Psoas muscle (tissue), 8 donors: ENCODE data around the gene GRPEL2. TPM values are rescaled to one million over a fixed set of nuclear protein-coding genes. Genes with fewer than 3 reads are reported as not detected.
"Not testable (repeated sequence)": the region's sequence is repeated elsewhere in the genome, so short reads cannot be mapped to it uniquely, and the experiment has no call there.

Source experiments
- ATAC-seq, 4 donors: fragments of 200-7000 bp; cut with Tn5 transposase; one replicate each; pipeline ENCODE4 v1.9.1; 2020; ENCODE audit warnings: moderate library complexity in 3 of 4, mild to moderate bottlenecking in 2 of 4
- DNase-seq, 2 donors: peaks; one replicate each; pipeline ENCODE4 v3.0.0-alpha.2; 2020
- H3K27ac ChIP-seq: fragments of 200-600 bp; one replicate; pipeline ENCODE4 v1.8.0; 2022
- H3K27me3 ChIP-seq, 3 donors: fragments of 200-600 bp in 1 of 3; one replicate each; pipeline versions ENCODE4 v1.6.1 to v1.8.0; 2013 to 2022; ENCODE audit warnings: low read length in 2 of 3, mild to moderate bottlenecking in 2 of 3, moderate library complexity in 1 of 3; ENCODE audit not compliant: insufficient read depth in 3 of 3
- H3K36me3 ChIP-seq, 2 donors: fragments of 200-600 bp in 1 of 2; one replicate each; pipeline versions ENCODE4 v1.6.1 to v1.8.0; 2013 to 2022; ENCODE audit warnings: low read depth in 1 of 2, mild to moderate bottlenecking in 1 of 2, moderate library complexity in 1 of 2; ENCODE audit not compliant: insufficient read depth in 1 of 2
- H3K4me1 ChIP-seq: fragments of 200-600 bp; one replicate; pipeline ENCODE4 v1.8.0; 2022
- H3K4me3 ChIP-seq: fragments of 200-600 bp; one replicate; pipeline ENCODE4 v1.8.0; 2022; ENCODE audit warnings: mild to moderate bottlenecking
- H3K9me3 ChIP-seq: fragments of 200-600 bp; one replicate; pipeline ENCODE4 v1.8.0; 2022
- CTCF ChIP-seq: fragments of 200-600 bp; IDR thresholded peaks from one replicate; pipeline ENCODE4 v1.8.0; 2022; ENCODE audit warnings: antibody characterized with exemption
- WGBS, 3 donors: extraction: QIAGEN DNeasy Blood & Tissue Kit; methylation state at CpG; one replicate each; pipeline versions ENCODE4 v1.1.6 to v1.1.7; 2013; 5-methylcytosine and 5-hydroxymethylcytosine counted together
- intact Hi-C, 2 donors: fragments of 100-400 bp; cut with DNase I; formaldehyde crosslinking; loops; one replicate each; pipeline versions ENCODE4 v1.11.0 to v1.14.2; 2022
- polyA plus RNA-seq, 3 donors: library from polyadenylated mRNA; stranded (reverse); fragments of 200-250 nt; gene quantifications; one replicate each; pipeline ENCODE4 v1.2.3, GENCODE V29; 2013
- total RNA-seq, 4 donors: library from RNA; stranded (reverse); fragmentation: NEBNext Ultra II Directional in 2 of 4; extraction: Animal tissue kit (Norgen Biotek cat#: 25700) in 2 of 4; gene quantifications; one replicate each; pipeline versions ENCODE4 v1.2.1 to v1.2.4, GENCODE V29; 2021 to 2023
- donor health status: healthy with polysubstance abuse.
- donor health status: DM: no; HTN: no; CAD: no; lungs with moderate emphysema.
- donor health status: Bipolar disorder and iron deficiency.
- donor health status: healthy.
- donor health status: DM: yes; HTN: yes; CAD: no.
- donor health status: DM: no; HTN: no; CAD: no.
- donor health status: DM: no; HTN: no; CAD: no.
- donor health status: DM: yes; HTN: yes; CAD: no.

GRPEL2 gene
- total and polyA plus RNA-seq, 7 donors: 4.7 to 11.6 (median 10.2) TPM

- peak overlapping the region; percentile 63 for H3K27ac ChIP-seq
- intact Hi-C loops: no loop called here
- H3K4me3 ChIP-seq: no peak overlapping the region
- DNase-seq (no peak), ATAC-seq (no peak)
- peaks cover 0 to 2% (median 0%) of the 10 kb centered on the region in 3 donors for H3K27me3 ChIP-seq
- WGBS, 3 donors: 49 to 68% (median 51%) methylated on average over 11 of the region's 11 CpGs
- no peak for TF ChIP-seq CTCF
- H3K36me3 ChIP-seq: no peaks in the 10 kb centered on the region
- H3K9me3 ChIP-seq: no peaks in the 10 kb centered on the region
- H3K4me1 ChIP-seq: peaks cover 17% of the 10 kb centered on the region
Measured at GRCh38 chr5:149389552-149390495, 44.5 kb downstream of the GRPEL2 start.

GRCh38 chr5:149391076-149391475 is 45.8 kb downstream of the GRPEL2 start:
- DNase-seq, H3K36me3 ChIP-seq, H3K9me3 ChIP-seq, H3K4me3 ChIP-seq, H3K27ac ChIP-seq, ATAC-seq, H3K27me3 ChIP-seq, intact Hi-C loops: not testable (repeated sequence)
- 75 to 87% (median 83%) methylated on average over 6 of the region's 6 CpGs for WGBS, 3 donors
- H3K4me1 ChIP-seq: peaks cover 17% of the 10 kb centered on the region

DNA sequence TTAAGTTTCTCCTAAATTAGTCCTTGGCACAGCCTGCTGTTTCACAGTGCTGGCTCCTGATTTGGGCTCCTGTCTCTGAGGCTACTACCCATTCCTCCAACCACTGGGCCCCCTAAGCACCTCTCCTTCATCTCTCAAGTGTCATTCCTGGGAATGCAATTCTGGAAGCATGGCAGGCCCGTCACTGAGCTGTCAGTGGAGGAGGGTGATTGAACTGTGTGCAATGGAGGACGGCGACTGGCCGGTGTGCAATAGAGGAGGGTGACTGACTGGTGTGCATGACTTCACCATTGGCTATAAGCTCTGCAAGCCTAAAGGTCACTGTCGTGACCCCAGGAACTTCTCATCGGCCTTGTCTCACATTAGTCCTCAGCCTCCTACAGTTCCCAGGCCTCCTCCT is 46.2 kb downstream of the GRPEL2 start:
- ATAC-seq: no peak
- no peak for TF ChIP-seq CTCF
- H3K36me3 ChIP-seq: no peaks in the 10 kb centered on the region
- no peaks in the 10 kb centered on the region for H3K9me3 ChIP-seq
- H3K4me1 ChIP-seq: peaks cover 17% of the 10 kb centered on the region
- no peak overlapping the region for H3K4me3 ChIP-seq
- intact Hi-C loops: no loop called here
- WGBS, 3 donors: 87 to 95% (median 90%) methylated on average over 6 of the region's 6 CpGs
- no peak overlapping the region for H3K27ac ChIP-seq
- peaks cover 0 to 2% (median 0%) of the 10 kb centered on the region in 3 donors for H3K27me3 ChIP-seq
- no peak for DNase-seq

DNA sequence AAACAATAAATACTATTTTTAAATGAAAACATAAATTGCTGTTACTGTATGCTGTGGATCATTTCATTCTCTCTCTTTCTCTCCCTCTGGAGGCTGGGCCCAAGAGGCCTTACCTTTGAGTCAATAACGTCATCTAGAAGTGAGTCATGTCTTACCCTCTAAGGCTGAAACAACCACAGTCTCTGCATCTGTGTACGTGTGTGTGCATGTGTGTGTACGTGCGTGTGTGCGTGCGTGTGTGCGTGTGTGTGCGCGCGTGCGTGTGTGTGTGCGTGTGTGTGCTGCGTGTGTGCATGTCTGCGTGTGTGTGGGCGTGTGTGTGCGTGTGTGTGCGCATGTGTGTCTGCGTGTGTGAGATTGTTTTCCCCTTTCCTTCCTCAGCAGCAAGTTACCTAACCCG is 47.4 kb downstream of the GRPEL2 start:
- 89 to 97% (median 92%) methylated on average over 19 of the region's 19 CpGs for WGBS, 3 donors
- H3K27me3 ChIP-seq: peaks cover 0 to 2% (median 0%) of the 10 kb centered on the region in 3 donors
- H3K36me3 ChIP-seq: no peaks in the 10 kb centered on the region
- TF ChIP-seq CTCF: no peak
- H3K4me1 ChIP-seq: peaks cover 8% of the 10 kb centered on the region
- intact Hi-C loops: no loop called here
- H3K27ac ChIP-seq: no peak overlapping the region
- no peak overlapping the region for H3K4me3 ChIP-seq
- DNase-seq (no peak), ATAC-seq (no peak)
- no peaks in the 10 kb centered on the region for H3K9me3 ChIP-seq

- H3K4me3 ChIP-seq, H3K27me3 ChIP-seq, intact Hi-C loops, H3K27ac ChIP-seq, H3K9me3 ChIP-seq, H3K4me1 ChIP-seq, H3K36me3 ChIP-seq, DNase-seq, ATAC-seq: not testable (repeated sequence)
Measured at GRCh38 chr5:149394996-149395395, 49.7 kb downstream of the GRPEL2 start.
